Naive thymus-derived CD4-positive, alpha-beta T cell (primary cell): ENCODE results near the gene SLC22A12. TPM values are rescaled to one million over a fixed set of nuclear protein-coding genes. Genes with fewer than 3 reads are reported as not detected.

Experiments
- ATAC-seq: fragments of 150-1000 bp; cut with Tn5 transposase; 2 replicates; pipeline ENCODE4 v1.10.0; 2021; ENCODE audit warnings: mild to moderate bottlenecking, moderate library complexity
- CTCF ChIA-PET: fragments of 350-600 bp; sonication (Branson Sonifier 250); formaldehyde crosslinking; loops from one replicate; lab custom pipeline; 2021; ENCODE audit warnings: antibody characterized with exemption; lab: Charles Lee
- POLR2A ChIA-PET: fragments of 350-600 bp; sonication (Branson Sonifier 250); formaldehyde crosslinking; loops from one replicate; lab custom pipeline; 2021; ENCODE audit warnings: antibody characterized with exemption, inconsistent platforms; lab: Charles Lee
- DNase-seq, 9 donors: peaks; one replicate each; pipeline versions ENCODE4 v3.0.0 to v3.0.0-alpha.2; 2020 to 2022; ENCODE audit warnings: mixed read lengths in 1 of 9
- H3K27ac ChIP-seq: one replicate; pipeline ENCODE4 v1.7.0; 2013; ENCODE audit warnings: mild to moderate bottlenecking, low read depth, low read length, moderate library complexity
- H3K27me3 ChIP-seq, 2 donors: one replicate each; pipeline ENCODE4 v1.7.0; 2013; ENCODE audit warnings: low read length in 2 of 2, mild to moderate bottlenecking in 2 of 2, moderate library complexity in 2 of 2; ENCODE audit not compliant: control insufficient read depth in 2 of 2, insufficient read depth in 2 of 2
- H3K36me3 ChIP-seq, 3 experiments: 1 replicate in 2 of 3; 2 replicates in 1 of 3; pipeline ENCODE4 v1.7.0; 2013; ENCODE audit warnings: low read length in 3 of 3, mild to moderate bottlenecking in 3 of 3, moderate library complexity in 1 of 3; ENCODE audit not compliant: insufficient read depth in 3 of 3, control insufficient read depth in 2 of 3
- H3K4me1 ChIP-seq, 2 donors: one replicate each; pipeline ENCODE4 v1.7.0; 2013; ENCODE audit warnings: low read length in 2 of 2, mild to moderate bottlenecking in 2 of 2, moderate library complexity in 1 of 2; ENCODE audit not compliant: control insufficient read depth in 2 of 2, insufficient read depth in 2 of 2
- H3K4me3 ChIP-seq: 2 replicates; pipeline ENCODE4 v1.7.0; 2013; ENCODE audit warnings: mild to moderate bottlenecking, low read length
- H3K9me3 ChIP-seq, 3 experiments: 1 replicate in 2 of 3; 2 replicates in 1 of 3; pipeline ENCODE4 v1.7.0; 2013; ENCODE audit warnings: low read length in 3 of 3; ENCODE audit not compliant: control insufficient read depth in 2 of 3
- H3K27ac Mint-ChIP-seq, 9 donors: one replicate each; pipeline ENCODE4 v1.8.0; 2020 to 2022; ENCODE audit warnings: mixed read lengths in 9 of 9, mild to moderate bottlenecking in 8 of 9, moderate library complexity in 5 of 9, inconsistent platforms in 2 of 9
- H3K27me3 Mint-ChIP-seq, 5 donors: one replicate each; pipeline ENCODE4 v1.8.0; 2021 to 2022; ENCODE audit warnings: mixed read lengths in 5 of 5, mild to moderate bottlenecking in 1 of 5
- H3K36me3 Mint-ChIP-seq, 5 donors: one replicate each; pipeline ENCODE4 v1.8.0; 2020 to 2022; ENCODE audit warnings: mixed read lengths in 5 of 5, mild to moderate bottlenecking in 3 of 5, inconsistent platforms in 1 of 5
- H3K4me1 Mint-ChIP-seq, 7 donors: one replicate each; pipeline ENCODE4 v1.8.0; 2020 to 2022; ENCODE audit warnings: mixed read lengths in 7 of 7, mild to moderate bottlenecking in 3 of 7, inconsistent platforms in 1 of 7
- H3K4me3 Mint-ChIP-seq, 10 donors: one replicate each; pipeline ENCODE4 v1.8.0; 2020 to 2022; ENCODE audit warnings: mild to moderate bottlenecking in 10 of 10, mixed read lengths in 10 of 10, moderate library complexity in 6 of 10, inconsistent platforms in 2 of 10
- H3K9me3 Mint-ChIP-seq, 11 donors: one replicate each; pipeline ENCODE4 v1.8.0; 2020 to 2022; ENCODE audit warnings: mixed read lengths in 11 of 11, mild to moderate bottlenecking in 4 of 11, inconsistent platforms in 1 of 11, moderate library complexity in 1 of 11
- intact Hi-C, 2 donors: fragments of 100-400 bp; cut with micrococcal nuclease; formaldehyde crosslinking; loops; one replicate each; pipeline ENCODE4 v1.15.1; 2023
- polyA plus RNA-seq, 2 donors: library from polyadenylated mRNA; unstranded; fragments of 300-500 nt; fragmentation: Illumina TruSeq; gene quantifications; one replicate each; pipeline ENCODE4 v1.2.3, GENCODE V29; 2021
- total RNA-seq, 6 experiments: library from RNA in 5 of 6; stranded (reverse) in 5 of 6; gene quantifications; 1 replicate in 5 of 6; 2 replicates in 1 of 6; pipeline ENCODE4 v1.2.3 and lab custom pipeline; 2021 to 2026

Gene SLC22A12
- total and polyA plus RNA-seq, 7 experiments from 2014 or later, result not detected

GRCh38 chr11:64614917-64615316, 23.9 kb downstream of the SLC22A12 start:
- Histone ChIP-seq H3K36me3 (no peaks in the 10 kb centered on the region), H3K27me3 (no peaks in the 10 kb centered on the region), H3K4me1 (peaks cover 0 to 9% of the 10 kb centered on the region in 2 donors), H3K4me3 (no peak overlapping the region), H3K9me3 (no peaks in the 10 kb centered on the region), H3K27ac (no peak overlapping the region)
- Mint-ChIP-seq H3K27ac (no peak overlapping the region), H3K4me3 (no peak overlapping the region), H3K4me1 (peaks cover 13 to 25% (median 15%) of the 10 kb centered on the region in 7 donors), H3K27me3 (peaks cover 0 to 4% (median 0%) of the 10 kb centered on the region in 5 donors), H3K9me3 (peaks cover 0 to 2% (median 0%) of the 10 kb centered on the region in 11 donors), H3K36me3 (no peaks in the 10 kb centered on the region)
- ATAC-seq (no peak), DNase-seq (no peak)
- intact Hi-C loops, result no loop called here
- CTCF ChIA-PET, result no interaction called here
- POLR2A ChIA-PET, result no interaction called here

GRCh38 chr11:64616817-64617216, 25.8 kb downstream of the SLC22A12 start:
- peaks cover 0 to 4% (median 0%) of the 10 kb centered on the region in 5 donors for H3K27me3 Mint-ChIP-seq
- no peak for DNase-seq
- intact Hi-C loops, result no loop called here
- CTCF ChIA-PET, result no interaction called here
- H3K9me3 ChIP-seq, result no peaks in the 10 kb centered on the region
- no peaks in the 10 kb centered on the region for H3K36me3 ChIP-seq
- POLR2A ChIA-PET, result no interaction called here
- no peaks in the 10 kb centered on the region for H3K9me3 Mint-ChIP-seq
- no peak overlapping the region for H3K27ac Mint-ChIP-seq
- no peak for ATAC-seq
- H3K27ac ChIP-seq, result no peak overlapping the region
- no peak overlapping the region for H3K4me3 ChIP-seq
- H3K4me1 ChIP-seq, result peaks cover 0 to 4% of the 10 kb centered on the region in 2 donors
- H3K36me3 Mint-ChIP-seq, result no peaks in the 10 kb centered on the region
- no peaks in the 10 kb centered on the region for H3K27me3 ChIP-seq
- H3K4me3 Mint-ChIP-seq, result no peak overlapping the region
- peaks cover 9 to 18% (median 14%) of the 10 kb centered on the region in 7 donors for H3K4me1 Mint-ChIP-seq

- Mint-ChIP-seq H3K27ac (no peak overlapping the region), H3K27me3 (no peaks in the 10 kb centered on the region), H3K4me3 (no peak overlapping the region), H3K4me1 (peaks cover 0 to 10% (median 5%) of the 10 kb centered on the region in 7 donors), H3K9me3 (no peaks in the 10 kb centered on the region), H3K36me3 (no peaks in the 10 kb centered on the region)
- H3K9me3 ChIP-seq, result no peaks in the 10 kb centered on the region
- H3K4me1 ChIP-seq, result no peaks in the 10 kb centered on the region
- ChIA-PET CTCF (no interaction called here), POLR2A (no interaction called here)
- intact Hi-C loops, result no loop called here
- no peak overlapping the region for H3K27ac ChIP-seq
- H3K27me3 ChIP-seq, result no peaks in the 10 kb centered on the region
- DNase-seq (no peak), ATAC-seq (no peak)
- H3K36me3 ChIP-seq, result no peaks in the 10 kb centered on the region
- no peak overlapping the region for H3K4me3 ChIP-seq
Measured at GRCh38 chr11:64619196-64619595, 28.2 kb downstream of the SLC22A12 start.

- POLR2A ChIA-PET, result no interaction called here
- H3K27ac Mint-ChIP-seq, result peak overlapping the region in 1 of 9 donors; percentile 80
- H3K4me1 Mint-ChIP-seq, result peaks cover 0 to 10% (median 5%) of the 10 kb centered on the region in 7 donors
Measured at GRCh38 chr11:64619811-64620380, 28.9 kb downstream of the SLC22A12 start.

GRCh38 chr11:64620381-64620971, 29.5 kb downstream of the SLC22A12 start:
- H3K27ac Mint-ChIP-seq, result no peak overlapping the region
- intact Hi-C loops, result no loop called here
- CTCF ChIA-PET, result no interaction called here
- no peaks in the 10 kb centered on the region for H3K36me3 Mint-ChIP-seq
- Histone ChIP-seq H3K9me3 (no peaks in the 10 kb centered on the region), H3K27me3 (no peaks in the 10 kb centered on the region), H3K36me3 (no peaks in the 10 kb centered on the region), H3K4me3 (no peak overlapping the region), H3K27ac (no peak overlapping the region), H3K4me1 (no peaks in the 10 kb centered on the region)
- peak overlapping the region in 1 of 10 donors; percentile 26 for H3K4me3 Mint-ChIP-seq
- ATAC-seq, result no peak
- no peak for DNase-seq
- peaks cover 0 to 10% (median 5%) of the 10 kb centered on the region in 7 donors for H3K4me1 Mint-ChIP-seq
- no peaks in the 10 kb centered on the region for H3K9me3 Mint-ChIP-seq
- POLR2A ChIA-PET, result no interaction called here
- no peaks in the 10 kb centered on the region for H3K27me3 Mint-ChIP-seq

More at GRCh38 chr11:64619811-64620380, 28.9 kb downstream of the SLC22A12 start:
- H3K27ac ChIP-seq, result no peak overlapping the region
- no peaks in the 10 kb centered on the region for H3K4me1 ChIP-seq
- no peak overlapping the region for H3K4me3 ChIP-seq
- intact Hi-C loops, result no loop called here
- CTCF ChIA-PET, result no interaction called here
- H3K9me3 ChIP-seq, result no peaks in the 10 kb centered on the region
- H3K9me3 Mint-ChIP-seq, result no peaks in the 10 kb centered on the region
- no peaks in the 10 kb centered on the region for H3K36me3 Mint-ChIP-seq
- ATAC-seq, result no peak
- H3K27me3 ChIP-seq, result no peaks in the 10 kb centered on the region
- H3K4me3 Mint-ChIP-seq, result no peak overlapping the region
- no peak for DNase-seq
- no peaks in the 10 kb centered on the region for H3K27me3 Mint-ChIP-seq
- no peaks in the 10 kb centered on the region for H3K36me3 ChIP-seq

- Mint-ChIP-seq H3K4me1 (peaks cover 0 to 10% (median 5%) of the 10 kb centered on the region in 7 donors), H3K4me3 (peak overlapping the region in 1 of 10 donors; percentile 42), H3K27ac (no peak overlapping the region), H3K9me3 (no peaks in the 10 kb centered on the region), H3K27me3 (no peaks in the 10 kb centered on the region), H3K36me3 (no peaks in the 10 kb centered on the region)
- DNase-seq, result no peak
- Histone ChIP-seq H3K27me3 (no peaks in the 10 kb centered on the region), H3K4me1 (no peaks in the 10 kb centered on the region), H3K27ac (no peak overlapping the region), H3K36me3 (no peaks in the 10 kb centered on the region), H3K9me3 (no peaks in the 10 kb centered on the region), H3K4me3 (no peak overlapping the region)
- CTCF ChIA-PET, result no interaction called here
- intact Hi-C loops, result no loop called here
- ATAC-seq, result no peak
- POLR2A ChIA-PET, result no interaction called here
Measured at GRCh38 chr11:64621283-64622019, 30.4 kb downstream of the SLC22A12 start.
